GM18519 (cell line): ENCODE results near the gene PLCXD1.
"Not testable (repeated sequence)": the region's sequence is repeated elsewhere in the genome, so short reads cannot be mapped to it uniquely, and the experiment has no call there.

Experiments
- ATAC-seq: cut with Tn5 transposase; IDR thresholded peaks from one replicate; pipeline ENCODE4 v1.9.1; 2021; ENCODE audit warnings: mild to moderate bottlenecking, moderate library complexity; ENCODE audit not compliant: unreplicated experiment, low FRiP score

PLCXD1 gene

GRCh38 chrX:290476-291166 lies 9.4 kb downstream of the PLCXD1 start:
- ATAC-seq: no peak

GRCh38 chrX:291411-291901 lies 10.3 kb downstream of the PLCXD1 start:
- ATAC-seq: no peak

- ATAC-seq: no peak
Observed at GRCh38 chrX:292900-293897, 12.0 kb downstream of the PLCXD1 start.

GRCh38 chrX:295136-295535 lies 14.0 kb downstream of the PLCXD1 start:
- no peak for ATAC-seq

GRCh38 chrX:298993-299392 lies 17.8 kb downstream of the PLCXD1 start:
- no peak for ATAC-seq

GRCh38 chrX:300334-300733 lies 19.2 kb downstream of the PLCXD1 start:
- no peak for ATAC-seq

- no peak for ATAC-seq
Observed at GRCh38 chrX:302975-303374, 21.8 kb downstream of the PLCXD1 start.

- not testable (repeated sequence) for ATAC-seq
Observed at GRCh38 chrX:305781-306613, 24.8 kb downstream of the PLCXD1 start.

- not testable (repeated sequence) for ATAC-seq
Observed at GRCh38 chrX:306614-307251, 25.6 kb downstream of the PLCXD1 start.

GRCh38 chrX:307261-308111 lies 26.3 kb downstream of the PLCXD1 start:
- no peak for ATAC-seq

GRCh38 chrX:308821-309520 lies 27.8 kb downstream of the PLCXD1 start:
- ATAC-seq: no peak

- no peak for ATAC-seq
Observed at GRCh38 chrX:310621-311155, 29.5 kb downstream of the PLCXD1 start.

- ATAC-seq: no peak
Observed at GRCh38 chrX:311156-312129, 30.3 kb downstream of the PLCXD1 start.

- ATAC-seq: no peak
Observed at GRCh38 chrX:312621-313331, 31.6 kb downstream of the PLCXD1 start.

GRCh38 chrX:313546-313945 lies 32.4 kb downstream of the PLCXD1 start:
- no peak for ATAC-seq

- ATAC-seq: no peak
Observed at GRCh38 chrX:314049-314448, 32.9 kb downstream of the PLCXD1 start.
